Activated CD4-positive, alpha-beta memory T cell treated with anti-CD3 and anti-CD28 coated beads for 36 hours (primary cell): ENCODE data around the gene PHACTR1. TPM values are rescaled to one million over a fixed set of nuclear protein-coding genes. Genes with fewer than 3 reads are reported as not detected.
"Not testable (repeated sequence)": the region's sequence is repeated elsewhere in the genome, so short reads cannot be mapped to it uniquely, and the experiment has no call there.

ENCODE experiments used
- CTCF ChIA-PET: fragments of 350-600 bp; sonication (Branson Sonifier 250); formaldehyde crosslinking; loops from one replicate; lab custom pipeline; 2021; ENCODE audit warnings: antibody characterized with exemption, inconsistent platforms; lab: Charles Lee
- POLR2A ChIA-PET: fragments of 350-600 bp; sonication (Branson Sonifier 250); formaldehyde crosslinking; loops from one replicate; lab custom pipeline; 2021; ENCODE audit warnings: antibody characterized with exemption; lab: Charles Lee
- DNase-seq: peaks from one replicate; pipeline ENCODE4 v3.0.0-alpha.2; 2020
- H3K27ac Mint-ChIP-seq: one replicate; pipeline ENCODE4 v1.8.0; 2021; ENCODE audit warnings: mixed read lengths
- H3K27me3 Mint-ChIP-seq: one replicate; pipeline ENCODE4 v1.8.0; 2021; ENCODE audit warnings: mixed read lengths
- H3K36me3 Mint-ChIP-seq: one replicate; pipeline ENCODE4 v1.8.0; 2021; ENCODE audit warnings: mixed read lengths
- H3K4me1 Mint-ChIP-seq: one replicate; pipeline ENCODE4 v1.8.0; 2021; ENCODE audit warnings: low read depth, mixed read lengths
- H3K4me3 Mint-ChIP-seq: one replicate; pipeline ENCODE4 v1.8.0; 2021; ENCODE audit warnings: mild to moderate bottlenecking, mixed read lengths
- H3K9me3 Mint-ChIP-seq: one replicate; pipeline ENCODE4 v1.8.0; 2021; ENCODE audit warnings: mixed read lengths
- intact Hi-C: fragments of 100-400 bp; cut with micrococcal nuclease; formaldehyde crosslinking; loops from one replicate; pipeline ENCODE4 v1.15.1; 2023
- total RNA-seq, 2 experiments: library from RNA; stranded (reverse); gene quantifications; one replicate each; pipeline ENCODE4 v1.2.3, GENCODE V29; 2021

Gene PHACTR1
- total RNA-seq, 2 experiments from 2014 or later = not detected

GRCh38 chr6:12718015-12718414, 1.4 kb downstream of the PHACTR1 start:
- Mint-ChIP-seq H3K4me3 (no peak overlapping the region), H3K4me1 (no peaks in the 10 kb centered on the region), H3K9me3 (no peaks in the 10 kb centered on the region), H3K27ac (no peak overlapping the region), H3K36me3 (no peaks in the 10 kb centered on the region), H3K27me3 (peaks cover 5% of the 10 kb centered on the region)
- intact Hi-C loops = no loop called here
- ChIA-PET CTCF (no interaction called here), POLR2A (no interaction called here)
- no peak for DNase-seq

GRCh38 chr6:12719017-12719416, 2.5 kb downstream of the PHACTR1 start:
- H3K27ac Mint-ChIP-seq = no peak overlapping the region
- H3K4me3 Mint-ChIP-seq = no peak overlapping the region
- POLR2A ChIA-PET = no interaction called here
- intact Hi-C loops = no loop called here
- H3K36me3 Mint-ChIP-seq = no peaks in the 10 kb centered on the region
- CTCF ChIA-PET = no interaction called here
- H3K27me3 Mint-ChIP-seq = peaks cover 5% of the 10 kb centered on the region
- no peaks in the 10 kb centered on the region for H3K4me1 Mint-ChIP-seq
- DNase-seq = no peak
- no peaks in the 10 kb centered on the region for H3K9me3 Mint-ChIP-seq

GRCh38 chr6:12720310-12720709, 3.7 kb downstream of the PHACTR1 start:
- H3K27me3 Mint-ChIP-seq = peaks cover 4% of the 10 kb centered on the region
- CTCF ChIA-PET = no interaction called here

GRCh38 chr6:12725263-12725662, 8.7 kb downstream of the PHACTR1 start:
- CTCF ChIA-PET = no interaction called here
- no peaks in the 10 kb centered on the region for H3K36me3 Mint-ChIP-seq
- no peaks in the 10 kb centered on the region for H3K4me1 Mint-ChIP-seq
- H3K9me3 Mint-ChIP-seq = no peaks in the 10 kb centered on the region
- peaks cover 3% of the 10 kb centered on the region for H3K27me3 Mint-ChIP-seq
- no peak for DNase-seq
- POLR2A ChIA-PET = interaction anchor here (0.5 kb wide), 1 partner anchor 294 kb away, joined by 3 read pairs; no protein-coding TSS in a partner anchor
- no peak overlapping the region for H3K4me3 Mint-ChIP-seq
- intact Hi-C loops = no loop called here
- no peak overlapping the region for H3K27ac Mint-ChIP-seq

More at GRCh38 chr6:12720310-12720709, 3.7 kb downstream of the PHACTR1 start:
- intact Hi-C loops = no loop called here
- POLR2A ChIA-PET = no interaction called here
- Mint-ChIP-seq H3K4me1 (no peaks in the 10 kb centered on the region), H3K4me3 (no peak overlapping the region), H3K36me3 (no peaks in the 10 kb centered on the region), H3K9me3 (no peaks in the 10 kb centered on the region), H3K27ac (no peak overlapping the region)
- DNase-seq = no peak

- no peak for DNase-seq
- Mint-ChIP-seq H3K36me3 (no peaks in the 10 kb centered on the region), H3K27ac (no peak overlapping the region), H3K4me3 (no peak overlapping the region), H3K4me1 (no peaks in the 10 kb centered on the region), H3K9me3 (no peaks in the 10 kb centered on the region), H3K27me3 (peaks cover 2% of the 10 kb centered on the region)
- ChIA-PET CTCF (no interaction called here), POLR2A (no interaction called here)
- intact Hi-C loops = no loop called here
Measured at GRCh38 chr6:12729467-12729866, 12.9 kb downstream of the PHACTR1 start.

GRCh38 chr6:12730809-12731208, 14.2 kb downstream of the PHACTR1 start:
- intact Hi-C loops = not testable (repeated sequence)

GRCh38 chr6:12733876-12734275, 17.3 kb downstream of the PHACTR1 start:
- intact Hi-C loops = no loop called here
- no peaks in the 10 kb centered on the region for H3K9me3 Mint-ChIP-seq
- no peak overlapping the region for H3K4me3 Mint-ChIP-seq
- no peak for DNase-seq
- no peaks in the 10 kb centered on the region for H3K36me3 Mint-ChIP-seq
- peaks cover 1% of the 10 kb centered on the region for H3K27me3 Mint-ChIP-seq
- H3K27ac Mint-ChIP-seq = no peak overlapping the region
- POLR2A ChIA-PET = no interaction called here
- CTCF ChIA-PET = no interaction called here
- H3K4me1 Mint-ChIP-seq = no peaks in the 10 kb centered on the region

More at GRCh38 chr6:12730809-12731208, 14.2 kb downstream of the PHACTR1 start:
- H3K4me3 Mint-ChIP-seq, H3K36me3 Mint-ChIP-seq, H3K9me3 Mint-ChIP-seq, DNase-seq, H3K4me1 Mint-ChIP-seq, POLR2A ChIA-PET, CTCF ChIA-PET, H3K27me3 Mint-ChIP-seq, H3K27ac Mint-ChIP-seq: not testable (repeated sequence)

GRCh38 chr6:12735786-12736185, 19.2 kb downstream of the PHACTR1 start:
- Mint-ChIP-seq H3K4me1 (no peaks in the 10 kb centered on the region), H3K36me3 (no peaks in the 10 kb centered on the region), H3K9me3 (no peaks in the 10 kb centered on the region), H3K27ac (no peak overlapping the region), H3K27me3 (peaks cover 1% of the 10 kb centered on the region), H3K4me3 (no peak overlapping the region)
- ChIA-PET CTCF (interaction anchor here (0.7 to 1.3 kb wide), 2 partner anchors 20 to 920 kb away, joined by 3 to 5 read pairs; no protein-coding TSS in a partner anchor), POLR2A (no interaction called here)
- DNase-seq = no peak
- intact Hi-C loops = no loop called here

- Mint-ChIP-seq H3K4me3 (no peak overlapping the region), H3K36me3 (no peaks in the 10 kb centered on the region), H3K9me3 (peaks cover 14% of the 10 kb centered on the region), H3K27ac (no peak overlapping the region), H3K27me3 (peaks cover 36% of the 10 kb centered on the region), H3K4me1 (peaks cover 2% of the 10 kb centered on the region)
- DNase-seq = no peak
- intact Hi-C loops = no loop called here
- ChIA-PET CTCF (no interaction called here), POLR2A (no interaction called here)
Measured at GRCh38 chr6:12748411-12748810, 31.8 kb downstream of the PHACTR1 start.

- intact Hi-C loops = no loop called here
- no peak overlapping the region for H3K4me3 Mint-ChIP-seq
- H3K4me1 Mint-ChIP-seq = peaks cover 2% of the 10 kb centered on the region
- CTCF ChIA-PET = no interaction called here
- peaks cover 14% of the 10 kb centered on the region for H3K9me3 Mint-ChIP-seq
- no peak for DNase-seq
- no peak overlapping the region for H3K27ac Mint-ChIP-seq
- peaks cover 36% of the 10 kb centered on the region for H3K27me3 Mint-ChIP-seq
- POLR2A ChIA-PET = no interaction called here
- H3K36me3 Mint-ChIP-seq = no peaks in the 10 kb centered on the region
Measured at GRCh38 chr6:12748815-12749521, 32.4 kb downstream of the PHACTR1 start.

GRCh38 chr6:12749531-12750379, 33.2 kb downstream of the PHACTR1 start:
- Mint-ChIP-seq H3K36me3 (no peaks in the 10 kb centered on the region), H3K27me3 (peaks cover 36% of the 10 kb centered on the region), H3K4me1 (peaks cover 2% of the 10 kb centered on the region), H3K27ac (no peak overlapping the region), H3K4me3 (no peak overlapping the region), H3K9me3 (peaks cover 10% of the 10 kb centered on the region)
- CTCF ChIA-PET = no interaction called here
- POLR2A ChIA-PET = no interaction called here
- intact Hi-C loops = no loop called here
- no peak for DNase-seq

- H3K27me3 Mint-ChIP-seq = peaks cover 36% of the 10 kb centered on the region
- DNase-seq = no peak
- CTCF ChIA-PET = no interaction called here
- peaks cover 4% of the 10 kb centered on the region for H3K9me3 Mint-ChIP-seq
- no peak overlapping the region for H3K4me3 Mint-ChIP-seq
- no peak overlapping the region for H3K27ac Mint-ChIP-seq
- no peaks in the 10 kb centered on the region for H3K36me3 Mint-ChIP-seq
- H3K4me1 Mint-ChIP-seq = peaks cover 2% of the 10 kb centered on the region
- intact Hi-C loops = no loop called here
- POLR2A ChIA-PET = no interaction called here
Measured at GRCh38 chr6:12750416-12750815, 33.8 kb downstream of the PHACTR1 start.
